HCT116 (cell line): ENCODE measurements around the gene HNRNPA2B1. TPM values are rescaled to one million over a fixed set of nuclear protein-coding genes. Genes with fewer than 3 reads are reported as not detected.
"Not testable (repeated sequence)": the region's sequence is repeated elsewhere in the genome, so short reads cannot be mapped to it uniquely, and the experiment has no call there.

Experiments used
- ATAC-seq: fragments of 200-7000 bp; cut with Tn5 transposase; 2 replicates; pipeline ENCODE4 v1.9.1; 2020; ENCODE audit warnings: mild to moderate bottlenecking, moderate library complexity
- BruUV-seq: library from RNA; stranded (reverse); fragments of 400-500 nt; replicated peaks from 2 replicates; lab custom pipeline; 2021; lab: Mats Ljungman, UMichigan
- CTCF ChIA-PET: fragments of 300-600 bp; sonication (Branson Sonifier 250); formaldehyde crosslinking; loops from one replicate; lab custom pipeline; 2021; ENCODE audit warnings: antibody characterized with exemption; lab: Charles Lee
- POLR2A ChIA-PET: fragments of 300-600, 350-600 bp; sonication (Branson Sonifier 250); formaldehyde crosslinking; loops from one replicate; lab custom pipeline; 2021; ENCODE audit warnings: antibody characterized with exemption; lab: Charles Lee
- RAD21 ChIA-PET, 2 experiments: fragments of 300-600 bp; sonication (Branson Sonifier 250); formaldehyde crosslinking; loops; one replicate each; lab custom pipeline; 2023; ENCODE audit warnings: low total read pairs in 2 of 2; ENCODE audit not compliant: uncharacterized antibody in 2 of 2, unreplicated experiment in 2 of 2, low non-redundant PET in 1 of 2; lab: Charles Lee
- DNase-seq: peaks from one replicate; pipeline ENCODE4 v3.0.0-alpha.2; 2010; ENCODE audit warnings: low read depth, low spot score
- H2AFZ ChIP-seq: fragments of 200-600 bp; shearing (Covaris generic), sonication (generic); 2 replicates; pipeline ENCODE4 v1.6.1; 2017; ENCODE audit warnings: low read depth, mixed run types, mixed read lengths, antibody characterized with exemption, low read length; ENCODE audit not compliant: poor library complexity, severe bottlenecking
- H3K27ac ChIP-seq: 2 replicates; pipeline ENCODE4 v1.5.1; 2012; ENCODE audit warnings: low read depth, low read length
- H3K27me3 ChIP-seq: fragments of 200-600 bp; sonication (generic); 2 replicates; pipeline ENCODE4 v1.6.1; 2016; ENCODE audit warnings: mixed run types, low read length, mixed read lengths; ENCODE audit not compliant: insufficient read depth
- H3K36me3 ChIP-seq, 2 experiments: fragments of 200-500 bp in 1 of 2; fragments of 200-600 bp in 1 of 2; sonication (Bioruptor generic) in 1 of 2; sonication (generic) in 1 of 2; 2 replicates each; pipeline versions ENCODE4 v1.5.1 to v1.6.1; 2014 to 2016; ENCODE audit warnings: low read length in 2 of 2, inconsistent platforms in 1 of 2, mixed read lengths in 1 of 2, mixed run types in 1 of 2; ENCODE audit not compliant: insufficient read depth in 2 of 2, control insufficient read depth in 1 of 2
- H3K4me1 ChIP-seq, 2 experiments: fragments of 200-600 bp in 1 of 2; sonication (generic) in 1 of 2; 2 replicates each; pipeline versions ENCODE4 v1.5.1 to v1.6.1; 2012 to 2017; ENCODE audit warnings: low read length in 2 of 2, inconsistent platforms in 1 of 2, mild to moderate bottlenecking in 1 of 2, mixed read lengths in 1 of 2, mixed run types in 1 of 2, moderate library complexity in 1 of 2; ENCODE audit not compliant: insufficient read depth in 2 of 2, control insufficient read depth in 1 of 2
- H3K4me2 ChIP-seq: fragments of 200-600 bp; sonication (generic); 2 replicates; pipeline ENCODE4 v1.6.1; 2017; ENCODE audit warnings: mixed run types, low read length, mixed read lengths
- H3K4me3 ChIP-seq, 2 experiments: fragments of 200-600 bp in 1 of 2; sonication (generic) in 1 of 2; replicated peaks in 1 of 2; 2 replicates each; pipeline ENCODE4 v1.5.1; 2011 to 2016; ENCODE audit warnings: low read length in 2 of 2, control low read depth in 1 of 2, low read depth in 1 of 2, mild to moderate bottlenecking in 1 of 2, mixed read lengths in 1 of 2, mixed run types in 1 of 2
- H3K79me2 ChIP-seq: fragments of 200-600 bp; sonication (generic); 2 replicates; pipeline ENCODE4 v1.6.1; 2017; ENCODE audit warnings: mild to moderate bottlenecking, mixed run types, low read length, moderate library complexity, mixed read lengths; ENCODE audit not compliant: insufficient read depth
- H3K9ac ChIP-seq: fragments of 200-600 bp; sonication (generic); 2 replicates; pipeline ENCODE4 v1.6.1; 2016; ENCODE audit warnings: low read length, mixed read lengths
- H3K9me2 ChIP-seq: fragments of 200-600 bp; sonication (generic), shearing (Covaris generic); 2 replicates; pipeline ENCODE4 v1.6.1; 2017; ENCODE audit warnings: mixed run types, mild to moderate bottlenecking, moderate library complexity; ENCODE audit not compliant: insufficient read depth
- H3K9me3 ChIP-seq, 2 experiments: fragments of 200-500 bp in 1 of 2; fragments of 200-600 bp in 1 of 2; sonication (Bioruptor generic) in 1 of 2; sonication (generic) in 1 of 2; 2 replicates each; pipeline ENCODE4 v1.6.1; 2014 to 2017; ENCODE audit warnings: low read length in 2 of 2, mixed read lengths in 2 of 2, inconsistent platforms in 1 of 2, low read depth in 1 of 2, mild to moderate bottlenecking in 1 of 2, mixed run types in 1 of 2, moderate library complexity in 1 of 2; ENCODE audit not compliant: control insufficient read depth in 1 of 2, insufficient read depth in 1 of 2
- H4K20me1 ChIP-seq: fragments of 200-600 bp; sonication (generic), shearing (Covaris generic); 2 replicates; pipeline ENCODE4 v1.6.1; 2017; ENCODE audit warnings: mixed run types, mild to moderate bottlenecking, moderate library complexity; ENCODE audit not compliant: insufficient read depth
- ATF3 ChIP-seq: IDR thresholded peaks from 2 replicates; pipeline ENCODE4 v1.6.1; 2012
- CEBPB ChIP-seq: IDR thresholded peaks from 2 replicates; pipeline ENCODE4 v1.6.1; 2012; ENCODE audit warnings: low read depth
- EZH2 ChIP-seq: fragments of 200-600 bp; sonication (generic); IDR thresholded peaks from 2 replicates; pipeline ENCODE4 v1.6.1; 2017; ENCODE audit warnings: antibody characterized with exemption, mixed run types
- EZH2phosphoT487 ChIP-seq: fragments of 200-600 bp; IDR thresholded peaks from 2 replicates; pipeline ENCODE4 v1.6.1; 2018; ENCODE audit warnings: antibody characterized with exemption, borderline replicate concordance
- MAX ChIP-seq: IDR thresholded peaks from 2 replicates; pipeline ENCODE4 v1.6.1; 2012
- RAD21 ChIP-seq: IDR thresholded peaks from 2 replicates; pipeline ENCODE4 v1.6.1; 2012; ENCODE audit warnings: low read depth, mild to moderate bottlenecking
- REST ChIP-seq: IDR thresholded peaks from 2 replicates; pipeline ENCODE4 v1.6.1; 2012; ENCODE audit warnings: low read depth
- ZBTB33 ChIP-seq: IDR thresholded peaks from 2 replicates; pipeline ENCODE4 v1.6.1; 2011; ENCODE audit warnings: mild to moderate bottlenecking, low read length, moderate library complexity; ENCODE audit not compliant: insufficient replicate concordance; ENCODE audit errors: extremely low read depth
- ZFX ChIP-seq: fragments of 450-650 bp; IDR thresholded peaks from 2 replicates; pipeline ENCODE4 v1.6.1; 2017
- intact Hi-C: fragments of 100-400 bp; cut with micrococcal nuclease; formaldehyde crosslinking; loops from 2 replicates; pipeline ENCODE4 v1.10.0; 2022
- total RNA-seq: library from RNA; stranded (reverse); gene quantifications from one replicate; pipeline ENCODE4 v1.2.1, GENCODE V29; 2021; ENCODE audit not compliant: unreplicated experiment

The HNRNPA2B1 gene
- total RNA-seq, 1 experiment from 2014 or later, result 870 TPM

GRCh38 chr7:26149391-26149977 is 51.1 kb downstream of the HNRNPA2B1 start:
- ChIA-PET POLR2A (no interaction called here), CTCF (no interaction called here), RAD21 (no interaction called here)
- intact Hi-C loops, result no loop called here
- H3K79me2 ChIP-seq, result peaks cover 16% of the 10 kb centered on the region; the same call in 1 of the 2 replicates
- H4K20me1 ChIP-seq, result no peaks in the 10 kb centered on the region
- ATAC-seq, result no peak
- H3K27ac ChIP-seq, result no peak overlapping the region
- H3K9me2 ChIP-seq, result no peaks in the 10 kb centered on the region
- H3K4me3 ChIP-seq, result no peak overlapping the region
- H3K36me3 ChIP-seq, result no peaks in the 10 kb centered on the region
- H3K9me3 ChIP-seq, result no peaks in the 10 kb centered on the region
- H3K9ac ChIP-seq, result no peak overlapping the region
- H3K4me2 ChIP-seq, result no peak overlapping the region
- TF ChIP-seq ZBTB33 (no peak), ATF3 (no peak), REST (no peak), EZH2 (no peak), MAX (no peak), CEBPB (no peak), RAD21 (no peak), EZH2phosphoT487 (no peak), ZFX (no peak)
- no TSS peak for BruUV-seq
- H3K4me1 ChIP-seq, result peaks cover 12 to 25% of the 10 kb centered on the region in 2 experiments
- no peaks in the 10 kb centered on the region for H3K27me3 ChIP-seq
- no peak for DNase-seq
- no peak overlapping the region for H2AFZ ChIP-seq

GRCh38 chr7:26148307-26148700 is 52.2 kb downstream of the HNRNPA2B1 start:
- DNase-seq, H3K4me2 ChIP-seq, ATAC-seq, BruUV-seq, H3K36me3 ChIP-seq, H4K20me1 ChIP-seq, H2AFZ ChIP-seq, H3K9me3 ChIP-seq, RAD21 ChIA-PET, H3K79me2 ChIP-seq, H3K9me2 ChIP-seq, H3K27me3 ChIP-seq, CTCF ChIA-PET, intact Hi-C loops, H3K4me3 ChIP-seq, H3K9ac ChIP-seq, POLR2A ChIA-PET, H3K27ac ChIP-seq: not testable (repeated sequence)
- peaks cover 4 to 13% of the 10 kb centered on the region in 2 experiments for H3K4me1 ChIP-seq
